Endothelial cell of umbilical vein (primary cell): ENCODE results near the gene MAPKAPK2.

Source experiments
- CTCF ChIP-seq, 2 donors: IDR thresholded peaks; 1 replicate in 1 of 2; 2 replicates in 1 of 2; pipeline ENCODE4 v1.5.1; 2011; ENCODE audit warnings: low read length in 2 of 2, mild to moderate bottlenecking in 2 of 2, moderate library complexity in 2 of 2, control low read depth in 1 of 2, inconsistent platforms in 1 of 2, low read depth in 1 of 2; ENCODE audit not compliant: insufficient read depth in 1 of 2; ENCODE audit errors: extremely low read depth in 1 of 2
- EZH2 ChIP-seq: IDR thresholded peaks from 2 replicates; pipeline ENCODE4 v1.6.1; 2012; ENCODE audit warnings: borderline replicate concordance, low read depth, mild to moderate bottlenecking, moderate library complexity, low read length, inconsistent platforms; ENCODE audit not compliant: severe bottlenecking
- MAX ChIP-seq: IDR thresholded peaks from 2 replicates; pipeline ENCODE4 v1.6.1; 2011; ENCODE audit not compliant: insufficient read depth, insufficient read length
- MYC ChIP-seq: IDR thresholded peaks from one replicate; pipeline ENCODE4 v1.6.1; 2011; ENCODE audit warnings: mild to moderate bottlenecking, low read depth, low read length
- POLR2A ChIP-seq: IDR thresholded peaks from 2 replicates; pipeline ENCODE4 v1.6.1; 2012; ENCODE audit warnings: low read depth, mild to moderate bottlenecking, control low read depth, low read length
- POLR2AphosphoS5 ChIP-seq: IDR thresholded peaks from 2 replicates; pipeline ENCODE4 v1.6.1; 2012; ENCODE audit warnings: low read depth, mild to moderate bottlenecking, control low read depth, low read length, moderate library complexity; ENCODE audit not compliant: insufficient read depth

- TF ChIP-seq CTCF (IDR thresholded peaks at IDR 0.05; ENCODE audit: extremely low read depth in 1 of 2, insufficient read depth in 1 of 2, low read depth in 1 of 2, low read length in 2 of 2), result peak; percentile 6 to 7
- TF ChIP-seq POLR2A, result no peak
- no peak for TF ChIP-seq MYC
- TF ChIP-seq POLR2AphosphoS5, result no peak
- TF ChIP-seq EZH2, result no peak
- TF ChIP-seq MAX, result no peak
Observed at GRCh38 chr1:206738370-206739366, 54.0 kb downstream of the MAPKAPK2 start.
